ENCODE measurements around the gene NTN5.

GRCh38 chr19:48714759-48715675, 42.2 kb upstream of the NTN5 start:
- TF ChIP-seq CTCF (IDR thresholded peaks at IDR 0.05) (no peak), POLR2A (IDR thresholded peaks at IDR 0.05) (no peak)

Data from lower leg skin (tissue), 3 donors.